OCI-LY7 (cell line): Measurements from ENCODE around the gene SIM1.

ENCODE experiments used
- EZH2phosphoT487 ChIP-seq: fragments of 200-600 bp; sonication (generic); IDR thresholded peaks from 2 replicates; pipeline ENCODE4 v1.6.1; 2018; ENCODE audit warnings: low read depth, borderline replicate concordance, mild to moderate bottlenecking, mixed run types, antibody characterized with exemption, low read length, moderate library complexity, mixed read lengths
- TF ChIP-seq, protein P1 (sequence below): fragments of 200-600 bp; sonication (generic); conservative IDR thresholded peaks from 2 replicates; pipeline ENCODE4 v1.5.1; 2014; ENCODE audit warnings: mild to moderate bottlenecking, antibody characterized with exemption, low read length, moderate library complexity, mixed read lengths

DNA sequence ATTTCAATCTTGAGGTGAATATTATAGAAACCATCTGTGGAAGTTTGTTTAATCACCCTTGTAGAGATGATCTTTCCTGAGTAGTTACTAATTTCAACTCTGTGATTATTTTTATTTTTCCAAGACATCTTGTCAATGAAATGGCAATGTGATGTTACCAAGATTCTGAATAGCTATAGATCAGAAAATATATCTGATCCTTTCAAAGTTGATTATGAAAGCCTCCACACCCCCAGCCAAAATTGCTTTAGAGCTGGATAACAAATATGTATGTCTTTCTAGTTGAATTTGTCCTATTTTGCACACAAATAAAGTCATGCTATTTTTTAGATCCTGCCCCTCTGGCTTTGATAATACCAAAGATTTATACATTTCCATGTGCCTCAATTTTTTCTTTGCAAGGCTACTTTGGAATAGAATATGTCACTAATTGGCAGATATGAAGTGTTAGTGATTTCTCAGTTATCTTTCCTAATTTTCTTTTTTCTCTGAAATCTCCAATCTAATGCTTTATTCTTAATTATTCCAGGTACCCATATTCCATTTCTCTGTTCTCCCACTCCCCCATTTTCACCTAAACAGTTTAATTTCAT, 5.0 kb downstream of the SIM1 start:
- TF ChIP-seq, protein P1, sequence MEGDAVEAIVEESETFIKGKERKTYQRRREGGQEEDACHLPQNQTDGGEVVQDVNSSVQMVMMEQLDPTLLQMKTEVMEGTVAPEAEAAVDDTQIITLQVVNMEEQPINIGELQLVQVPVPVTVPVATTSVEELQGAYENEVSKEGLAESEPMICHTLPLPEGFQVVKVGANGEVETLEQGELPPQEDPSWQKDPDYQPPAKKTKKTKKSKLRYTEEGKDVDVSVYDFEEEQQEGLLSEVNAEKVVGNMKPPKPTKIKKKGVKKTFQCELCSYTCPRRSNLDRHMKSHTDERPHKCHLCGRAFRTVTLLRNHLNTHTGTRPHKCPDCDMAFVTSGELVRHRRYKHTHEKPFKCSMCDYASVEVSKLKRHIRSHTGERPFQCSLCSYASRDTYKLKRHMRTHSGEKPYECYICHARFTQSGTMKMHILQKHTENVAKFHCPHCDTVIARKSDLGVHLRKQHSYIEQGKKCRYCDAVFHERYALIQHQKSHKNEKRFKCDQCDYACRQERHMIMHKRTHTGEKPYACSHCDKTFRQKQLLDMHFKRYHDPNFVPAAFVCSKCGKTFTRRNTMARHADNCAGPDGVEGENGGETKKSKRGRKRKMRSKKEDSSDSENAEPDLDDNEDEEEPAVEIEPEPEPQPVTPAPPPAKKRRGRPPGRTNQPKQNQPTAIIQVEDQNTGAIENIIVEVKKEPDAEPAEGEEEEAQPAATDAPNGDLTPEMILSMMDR, result no peak
- TF ChIP-seq EZH2phosphoT487, result no peak
